Measurements from ENCODE around the gene NR3C1. TPM values are rescaled to one million over a fixed set of nuclear protein-coding genes. Genes with fewer than 3 reads are reported as not detected.

Gene NR3C1
- total RNA-seq, 4 donors from 2014 or later: 40.4 to 55.0 (median 45.2) TPM

GRCh38 chr5:143231416-143231815 is 172.1 kb downstream of the NR3C1 start:
- no peak for TF ChIP-seq CTCF (IDR thresholded peaks at IDR 0.05)
- no peak for TF ChIP-seq POLR2A (IDR thresholded peaks at IDR 0.05)
- H3K4me3 ChIP-seq (ENCODE audit: low read depth, poor library complexity, severe bottlenecking): no peak overlapping the region
- intact Hi-C loops (cut with DNase I; ENCODE audit: low total_unique reads): no loop called here
- WGBS, 2 donors: 51 to 91% methylated on average over 2 to 3 of the region's 3 CpGs
- peak in 1 of 2 donors; percentile 39 for DNase-seq (ENCODE audit: low spot score in 2 of 2)

- intact Hi-C loops (cut with DNase I; ENCODE audit: low total_unique reads): no loop called here
- DNase-seq (ENCODE audit: low spot score in 2 of 2): no peak
- WGBS, 2 donors: 71 to 72% methylated on average over 6 of the region's 6 CpGs
- H3K4me3 ChIP-seq (ENCODE audit: low read depth, poor library complexity, severe bottlenecking): no peak overlapping the region
- TF ChIP-seq POLR2A (IDR thresholded peaks at IDR 0.05): no peak
- no peak for TF ChIP-seq CTCF (IDR thresholded peaks at IDR 0.05)
Observed at GRCh38 chr5:143230676-143230996, 172.8 kb downstream of the NR3C1 start.

GRCh38 chr5:143229896-143230675 is 173.4 kb downstream of the NR3C1 start:
- peak; percentile 51 to 90 for DNase-seq (ENCODE audit: low spot score in 2 of 2)
- TF ChIP-seq CTCF (IDR thresholded peaks at IDR 0.05) (no peak), POLR2A (IDR thresholded peaks at IDR 0.05) (no peak)
- 29 to 31% methylated on average over 10 of the region's 10 CpGs for WGBS, 2 donors
- no peak overlapping the region for H3K4me3 ChIP-seq (ENCODE audit: low read depth, poor library complexity, severe bottlenecking)
- intact Hi-C loops (cut with DNase I; ENCODE audit: low total_unique reads): no loop called here

- DNase-seq (ENCODE audit: low spot score in 2 of 2): peak in 1 of 2 donors; percentile 85
- intact Hi-C loops (cut with DNase I; ENCODE audit: low total_unique reads): no loop called here
- WGBS, 2 donors: 66 to 70% methylated on average over 8 of the region's 8 CpGs
- H3K4me3 ChIP-seq (ENCODE audit: low read depth, poor library complexity, severe bottlenecking): no peak overlapping the region
- no peak for TF ChIP-seq CTCF (IDR thresholded peaks at IDR 0.05)
- no peak for TF ChIP-seq POLR2A (IDR thresholded peaks at IDR 0.05)
Observed at GRCh38 chr5:143229426-143229895, 174.0 kb downstream of the NR3C1 start.

GRCh38 chr5:143228597-143229293 is 174.7 kb downstream of the NR3C1 start:
- no peak overlapping the region for H3K4me3 ChIP-seq (ENCODE audit: low read depth, poor library complexity, severe bottlenecking)
- intact Hi-C loops (cut with DNase I; ENCODE audit: low total_unique reads): no loop called here
- TF ChIP-seq CTCF (IDR thresholded peaks at IDR 0.05) (no peak), POLR2A (IDR thresholded peaks at IDR 0.05) (no peak)
- WGBS, 2 donors: 88 to 90% methylated on average over 8 of the region's 8 CpGs
- peak in 1 of 2 donors; percentile 6 for DNase-seq (ENCODE audit: low spot score in 2 of 2)
